Epithelial cell of esophagus (primary cell): ENCODE results near the gene S100A14.
A peak's percentile ranks its signal among the peaks of the same experiment; 100 is the strongest.

Experiments used
- DNase-seq: peaks from one replicate; pipeline ENCODE4 v3.0.0; 2010; ENCODE audit warnings: low read depth
- H3K4me3 ChIP-seq: 2 replicates; pipeline ENCODE4 v1.5.1; 2011; ENCODE audit warnings: mild to moderate bottlenecking, low read length, control low read depth
- CTCF ChIP-seq: IDR thresholded peaks from 2 replicates; pipeline ENCODE4 v1.5.1; 2011; ENCODE audit warnings: low read depth, mild to moderate bottlenecking, low read length, control low read depth, inconsistent platforms; ENCODE audit not compliant: insufficient read depth; ENCODE audit errors: missing control alignments

S100A14 gene

GRCh38 chr1:153639280-153639679 is 23.2 kb upstream of the S100A14 start:
- no peak overlapping the region for H3K4me3 ChIP-seq
- DNase-seq: no peak
- no peak for TF ChIP-seq CTCF

DNA sequence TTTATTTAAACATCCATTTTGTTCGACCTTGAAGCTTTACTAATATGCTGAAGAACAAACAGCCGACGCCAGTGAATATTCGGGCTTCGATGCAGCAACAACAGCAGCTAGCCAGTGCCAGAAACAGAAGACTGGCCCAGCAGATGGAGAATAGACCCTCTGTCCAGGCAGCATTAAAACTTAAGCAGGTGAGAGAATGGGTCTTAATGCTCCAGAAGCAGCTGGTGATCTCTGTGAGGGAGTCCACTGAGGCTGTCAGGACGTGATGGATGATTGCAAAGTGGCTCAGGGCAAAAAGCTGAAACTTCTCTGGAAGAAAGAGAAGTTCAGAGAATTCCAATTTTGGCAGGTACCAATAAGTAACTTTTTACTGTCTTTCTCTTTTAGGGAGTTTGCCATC is 22.1 kb upstream of the S100A14 start:
- TF ChIP-seq CTCF: no peak
- DNase-seq: no peak

GRCh38 chr1:153636312-153636711 is 20.2 kb upstream of the S100A14 start:
- TF ChIP-seq CTCF: no peak
- DNase-seq: no peak
- no peak overlapping the region for H3K4me3 ChIP-seq

More for the DNA sequence above, 22.1 kb upstream of the S100A14 start:
- no peak overlapping the region for H3K4me3 ChIP-seq

DNA sequence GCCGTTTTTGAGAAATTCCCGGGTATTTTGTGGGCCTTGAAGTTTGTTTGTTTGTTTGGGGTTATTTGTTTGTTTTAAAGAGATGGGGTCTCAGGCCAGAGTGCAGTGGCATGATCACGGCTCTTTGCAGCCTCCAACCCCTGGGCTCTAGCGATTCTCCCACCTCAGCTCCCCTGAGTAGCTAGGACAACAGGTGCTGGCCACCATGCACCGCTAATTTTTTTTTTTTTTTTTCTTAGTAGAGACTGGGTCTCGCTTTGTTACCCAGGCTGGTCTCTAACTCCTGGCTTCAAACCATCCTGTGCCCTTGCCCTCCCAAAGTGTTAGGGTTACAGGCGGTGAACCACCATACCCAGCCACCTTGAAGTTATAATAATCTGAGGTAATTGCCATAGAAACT is 19.7 kb upstream of the S100A14 start:
- no peak for DNase-seq
- no peak overlapping the region for H3K4me3 ChIP-seq
- TF ChIP-seq CTCF: no peak

- DNase-seq: peak; percentile 99
- TF ChIP-seq CTCF: no peak
- peak within 1 kb of the TSS; percentile 99 for H3K4me3 ChIP-seq
Measured at GRCh38 chr1:153633754-153634665, 17.9 kb upstream of the S100A14 start, which contains the start of gene CHTOP. Gene CHTOP (plus strand): TSS chr1:153634066. CDS start chr1:153636589, 2,523 bp downstream.

DNA sequence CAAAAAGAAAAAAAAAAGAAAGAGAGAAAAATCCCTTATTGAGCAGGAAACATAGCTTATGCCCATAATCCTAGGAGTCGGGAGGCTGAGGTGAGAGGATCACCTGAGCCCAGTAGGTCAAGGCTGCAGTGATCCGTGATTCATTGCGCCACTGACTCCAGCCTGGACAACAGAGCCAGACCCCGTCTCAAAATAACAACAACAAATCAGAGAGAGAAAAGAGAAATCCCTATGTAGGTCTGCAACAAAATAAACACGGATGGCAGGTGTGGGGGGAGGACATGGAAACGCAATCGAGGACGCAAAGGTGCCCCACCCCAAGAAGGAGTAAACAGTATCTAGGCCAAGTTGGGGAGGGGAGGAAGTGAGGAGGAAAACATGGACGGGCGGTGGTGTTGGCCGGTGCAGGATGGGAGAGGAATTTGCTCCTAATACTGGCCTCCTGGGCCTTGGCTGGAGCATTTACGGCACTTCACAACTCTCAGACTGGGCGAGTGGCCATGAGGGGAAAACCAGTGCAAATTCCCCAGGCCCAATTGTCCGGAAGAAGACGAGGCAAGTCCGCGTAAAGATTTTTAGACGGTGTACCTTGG is 17.1 kb upstream of the S100A14 start:
- no peak for TF ChIP-seq CTCF
- no peak for DNase-seq
- peak overlapping the region; percentile 99 for H3K4me3 ChIP-seq
